ENCODE results near the gene FFAR3. TPM values are rescaled to one million over a fixed set of nuclear protein-coding genes. Genes with fewer than 3 reads are reported as not detected.
"Not testable (repeated sequence)": the region's sequence is repeated elsewhere in the genome, so short reads cannot be mapped to it uniquely, and the experiment has no call there.

Gene FFAR3
- polyA plus RNA-seq, 3 donors, result 0.20 to 0.31 TPM; not detected in 1

GRCh38 chr19:35349614-35350521 is 8.4 kb upstream of the FFAR3 start:
- no peak for DNase-seq

- DNase-seq, result peak; percentile 55
Observed at GRCh38 chr19:35350591-35350990, 7.7 kb upstream of the FFAR3 start.

GRCh38 chr19:35351411-35352176 is 6.7 kb upstream of the FFAR3 start:
- DNase-seq, result no peak

- no peak for DNase-seq
Observed at GRCh38 chr19:35352177-35352447, 6.1 kb upstream of the FFAR3 start.

- DNase-seq, result peak; percentile 71
Observed at GRCh38 chr19:35352448-35353304, 5.6 kb upstream of the FFAR3 start.

DNA sequence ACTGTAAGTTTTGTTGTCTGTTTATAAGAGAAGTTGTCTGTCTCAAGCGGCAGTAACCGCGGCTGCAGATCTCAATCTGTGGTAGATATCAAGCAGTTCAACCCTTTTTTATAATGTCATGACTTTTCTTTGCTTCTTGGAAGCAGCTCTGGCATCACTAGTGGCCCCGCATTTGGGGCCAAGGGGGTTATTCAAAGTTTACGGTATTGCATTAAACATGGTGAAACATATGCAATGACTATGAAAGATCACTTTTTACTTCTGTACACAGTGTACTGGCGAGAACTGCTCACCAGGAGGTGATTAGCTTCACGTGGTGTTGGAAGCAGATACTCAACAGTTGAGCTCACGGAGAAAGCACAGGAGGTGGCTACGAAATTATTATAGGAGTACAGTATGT is 4.6 kb upstream of the FFAR3 start:
- DNase-seq, result no peak

DNA sequence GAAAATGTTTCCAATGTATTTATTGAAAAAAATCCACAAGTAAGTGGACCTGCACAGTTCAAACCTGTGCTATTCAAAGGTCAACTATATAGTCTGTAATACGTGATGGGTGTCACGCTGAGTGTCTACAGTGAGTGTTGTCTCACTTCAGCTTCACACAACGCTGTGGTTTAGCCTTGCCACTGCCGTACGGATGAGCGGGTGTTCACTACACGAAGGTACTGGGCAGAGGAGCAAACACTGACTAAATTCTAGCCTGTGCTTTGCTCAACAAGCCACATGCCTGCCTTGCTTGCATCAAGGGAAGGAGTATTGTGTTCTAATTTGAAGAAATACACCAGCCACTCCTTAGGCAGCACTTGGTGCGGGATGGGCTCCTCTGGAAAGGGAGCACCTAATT is 3.4 kb upstream of the FFAR3 start:
- DNase-seq, result no peak

GRCh38 chr19:35355791-35356460 is 2.3 kb upstream of the FFAR3 start:
- no peak for DNase-seq

DNA sequence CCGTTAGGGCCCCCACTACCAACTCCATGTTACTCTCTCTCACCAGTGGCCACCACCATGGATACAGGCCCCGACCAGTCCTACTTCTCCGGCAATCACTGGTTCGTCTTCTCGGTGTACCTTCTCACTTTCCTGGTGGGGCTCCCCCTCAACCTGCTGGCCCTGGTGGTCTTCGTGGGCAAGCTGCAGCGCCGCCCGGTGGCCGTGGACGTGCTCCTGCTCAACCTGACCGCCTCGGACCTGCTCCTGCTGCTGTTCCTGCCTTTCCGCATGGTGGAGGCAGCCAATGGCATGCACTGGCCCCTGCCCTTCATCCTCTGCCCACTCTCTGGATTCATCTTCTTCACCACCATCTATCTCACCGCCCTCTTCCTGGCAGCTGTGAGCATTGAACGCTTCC is 574 bp downstream of the FFAR3 start:
- DNase-seq, result not testable (repeated sequence)

DNA sequence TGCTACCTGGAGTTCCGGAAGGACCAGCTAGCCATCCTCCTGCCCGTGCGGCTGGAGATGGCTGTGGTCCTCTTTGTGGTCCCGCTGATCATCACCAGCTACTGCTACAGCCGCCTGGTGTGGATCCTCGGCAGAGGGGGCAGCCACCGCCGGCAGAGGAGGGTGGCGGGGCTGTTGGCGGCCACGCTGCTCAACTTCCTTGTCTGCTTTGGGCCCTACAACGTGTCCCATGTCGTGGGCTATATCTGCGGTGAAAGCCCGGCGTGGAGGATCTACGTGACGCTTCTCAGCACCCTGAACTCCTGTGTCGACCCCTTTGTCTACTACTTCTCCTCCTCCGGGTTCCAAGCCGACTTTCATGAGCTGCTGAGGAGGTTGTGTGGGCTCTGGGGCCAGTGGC is 1.1 kb downstream of the FFAR3 start:
- DNase-seq, result not testable (repeated sequence)

DNA sequence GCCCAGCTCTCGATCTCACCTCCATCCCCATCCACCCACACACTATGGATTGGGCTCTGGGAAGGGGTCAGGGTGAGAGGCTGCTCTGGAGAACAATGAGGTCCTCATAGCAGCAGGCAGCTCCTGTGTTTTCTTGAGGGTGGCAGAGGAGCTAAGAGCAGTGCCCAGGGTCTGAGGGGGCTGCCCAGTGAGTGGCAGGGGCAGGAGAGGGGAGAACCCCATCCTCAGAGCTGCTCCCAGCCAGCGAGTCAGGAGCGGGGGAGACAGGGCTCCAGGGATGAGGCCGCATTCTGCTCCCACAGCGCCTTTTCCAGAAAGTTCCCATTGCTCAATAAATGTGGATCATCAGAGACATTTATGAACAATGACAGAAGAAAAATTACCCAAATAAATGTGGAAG is 1.8 kb downstream of the FFAR3 start:
- not testable (repeated sequence) for DNase-seq

DNA sequence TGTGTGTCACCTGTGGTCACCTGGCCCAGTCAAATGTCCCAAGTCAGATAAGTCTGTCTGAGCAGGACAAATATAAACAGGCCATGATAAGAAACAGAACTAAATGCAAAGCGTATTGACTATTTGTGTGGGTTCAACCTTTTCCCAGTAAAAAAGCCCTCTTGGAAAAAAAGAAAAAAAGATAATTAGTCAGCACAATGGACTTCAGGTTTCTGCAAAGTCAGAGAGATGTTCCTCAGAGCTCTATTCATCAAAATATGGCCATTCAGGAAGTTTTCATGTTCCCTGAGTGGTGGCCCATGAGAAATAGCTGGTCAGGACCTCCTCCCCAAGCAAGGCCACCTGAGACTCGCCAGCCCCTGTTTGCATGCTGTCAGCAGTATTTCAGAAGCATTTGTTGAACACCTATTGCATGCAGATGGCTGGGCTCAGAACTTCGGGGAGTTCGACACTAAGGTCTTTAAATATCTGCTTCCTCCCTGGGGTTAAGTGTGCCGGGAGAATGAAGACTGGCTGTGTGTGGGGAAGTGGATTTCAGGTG is 2.7 kb downstream of the FFAR3 start:
- no peak for DNase-seq

- DNase-seq, result no peak
Observed at GRCh38 chr19:35362261-35363000, 4.2 kb downstream of the FFAR3 start.

GRCh38 chr19:35363001-35363590 is 4.8 kb downstream of the FFAR3 start:
- no peak for DNase-seq

- DNase-seq, result no peak
Observed at GRCh38 chr19:35363711-35364425, 5.6 kb downstream of the FFAR3 start.

- DNase-seq, result no peak
Observed at GRCh38 chr19:35365303-35365702, 7.0 kb downstream of the FFAR3 start.

GRCh38 chr19:35368378-35368777 is 10.1 kb downstream of the FFAR3 start:
- no peak for DNase-seq

GRCh38 chr19:35369522-35369921 is 11.3 kb downstream of the FFAR3 start:
- no peak for DNase-seq

GRCh38 chr19:35370722-35371121 is 12.5 kb downstream of the FFAR3 start, which contains the start of gene GPR42:
GPR42 (plus strand) TSS chr19:35371068; CDS start chr19:35371360, 292 bp downstream.
- DNase-seq, result no peak

GRCh38 chr19:35373492-35373891 is 15.2 kb downstream of the FFAR3 start:
- no peak for DNase-seq

All from renal pelvis (tissue), 4 donors.